Ishikawa (cell line): Measurements from ENCODE around the gene SRRM5.

Source experiments
- CEBPB ChIP-seq: IDR thresholded peaks from 2 replicates; pipeline ENCODE4 v1.6.1; 2012
- EP300 ChIP-seq: IDR thresholded peaks from 2 replicates; pipeline ENCODE4 v1.6.1; 2012; ENCODE audit warnings: borderline replicate concordance
- FOXM1 ChIP-seq: IDR thresholded peaks from 2 replicates; pipeline ENCODE4 v1.6.1; 2012; ENCODE audit warnings: low read depth, borderline replicate concordance
- NFIC ChIP-seq: IDR thresholded peaks from 2 replicates; pipeline ENCODE4 v1.6.1; 2012
- RAD21 ChIP-seq: IDR thresholded peaks from 2 replicates; pipeline ENCODE4 v1.6.1; 2012; ENCODE audit warnings: low read depth
- TAF1 ChIP-seq: IDR thresholded peaks from 2 replicates; pipeline ENCODE4 v1.6.1; 2012; ENCODE audit warnings: low read depth, mild to moderate bottlenecking
- TCF12 ChIP-seq: IDR thresholded peaks from 2 replicates; pipeline ENCODE4 v1.6.1; 2012; ENCODE audit warnings: low read depth
- TEAD4 ChIP-seq: IDR thresholded peaks from 2 replicates; pipeline ENCODE4 v1.6.1; 2012
- YY1 ChIP-seq: IDR thresholded peaks from 2 replicates; pipeline ENCODE4 v1.6.1; 2012; ENCODE audit warnings: low read depth
- ZBTB7A ChIP-seq: IDR thresholded peaks from 2 replicates; pipeline ENCODE4 v1.6.1; 2012; ENCODE audit warnings: low read depth
- TF ChIP-seq, protein P1 (sequence below): IDR thresholded peaks from 2 replicates; pipeline ENCODE4 v1.6.1; 2012; ENCODE audit warnings: low read depth, mild to moderate bottlenecking
- TF ChIP-seq, protein P2 (sequence below): IDR thresholded peaks from 2 replicates; pipeline ENCODE4 v1.6.1; 2012

- TF ChIP-seq EP300 (no peak), FOXM1 (no peak), TEAD4 (no peak), TCF12 (no peak), TAF1 (no peak), NFIC (no peak), YY1 (no peak), RAD21 (no peak), CEBPB (no peak), ZBTB7A (no peak)
- TF ChIP-seq, protein P1, sequence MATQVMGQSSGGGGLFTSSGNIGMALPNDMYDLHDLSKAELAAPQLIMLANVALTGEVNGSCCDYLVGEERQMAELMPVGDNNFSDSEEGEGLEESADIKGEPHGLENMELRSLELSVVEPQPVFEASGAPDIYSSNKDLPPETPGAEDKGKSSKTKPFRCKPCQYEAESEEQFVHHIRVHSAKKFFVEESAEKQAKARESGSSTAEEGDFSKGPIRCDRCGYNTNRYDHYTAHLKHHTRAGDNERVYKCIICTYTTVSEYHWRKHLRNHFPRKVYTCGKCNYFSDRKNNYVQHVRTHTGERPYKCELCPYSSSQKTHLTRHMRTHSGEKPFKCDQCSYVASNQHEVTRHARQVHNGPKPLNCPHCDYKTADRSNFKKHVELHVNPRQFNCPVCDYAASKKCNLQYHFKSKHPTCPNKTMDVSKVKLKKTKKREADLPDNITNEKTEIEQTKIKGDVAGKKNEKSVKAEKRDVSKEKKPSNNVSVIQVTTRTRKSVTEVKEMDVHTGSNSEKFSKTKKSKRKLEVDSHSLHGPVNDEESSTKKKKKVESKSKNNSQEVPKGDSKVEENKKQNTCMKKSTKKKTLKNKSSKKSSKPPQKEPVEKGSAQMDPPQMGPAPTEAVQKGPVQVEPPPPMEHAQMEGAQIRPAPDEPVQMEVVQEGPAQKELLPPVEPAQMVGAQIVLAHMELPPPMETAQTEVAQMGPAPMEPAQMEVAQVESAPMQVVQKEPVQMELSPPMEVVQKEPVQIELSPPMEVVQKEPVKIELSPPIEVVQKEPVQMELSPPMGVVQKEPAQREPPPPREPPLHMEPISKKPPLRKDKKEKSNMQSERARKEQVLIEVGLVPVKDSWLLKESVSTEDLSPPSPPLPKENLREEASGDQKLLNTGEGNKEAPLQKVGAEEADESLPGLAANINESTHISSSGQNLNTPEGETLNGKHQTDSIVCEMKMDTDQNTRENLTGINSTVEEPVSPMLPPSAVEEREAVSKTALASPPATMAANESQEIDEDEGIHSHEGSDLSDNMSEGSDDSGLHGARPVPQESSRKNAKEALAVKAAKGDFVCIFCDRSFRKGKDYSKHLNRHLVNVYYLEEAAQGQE = no peak
- TF ChIP-seq, protein P2, sequence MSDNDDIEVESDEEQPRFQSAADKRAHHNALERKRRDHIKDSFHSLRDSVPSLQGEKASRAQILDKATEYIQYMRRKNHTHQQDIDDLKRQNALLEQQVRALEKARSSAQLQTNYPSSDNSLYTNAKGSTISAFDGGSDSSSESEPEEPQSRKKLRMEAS = no peak
Measured at GRCh38 chr19:43626838-43627237, 14.9 kb downstream of the SRRM5 start.
